Omental fat pad (tissue), 4 donors: ENCODE measurements around the gene TRIM21. TPM values are rescaled to one million over a fixed set of nuclear protein-coding genes. Genes with fewer than 3 reads are reported as not detected.
"Not testable (repeated sequence)": the region's sequence is repeated elsewhere in the genome, so short reads cannot be mapped to it uniquely, and the experiment has no call there.

Experiments
- ATAC-seq: fragments of 150-250 bp; one replicate; pipeline ENCODE4 v1.9.1; 2016; ENCODE audit warnings: mild to moderate bottlenecking, moderate library complexity; ENCODE audit not compliant: low FRiP score
- DNase-seq: peaks from one replicate; pipeline ENCODE4 v3.0.0-alpha.2; 2019; ENCODE audit warnings: low spot score
- total RNA-seq, 4 donors: library from RNA; depleted of rRNA; stranded (reverse); fragments of >200 nt; gene quantifications; one replicate each; pipeline ENCODE4 v1.1.0, GENCODE V29; 2016
- TF ChIP-seq, protein P1 (sequence below), 3 donors: fragments of 450-650 bp; IDR thresholded peaks; one replicate each; pipeline ENCODE4 v1.5.1; 2016 to 2017; ENCODE audit warnings: antibody characterized with exemption in 3 of 3, mild to moderate bottlenecking in 3 of 3, moderate library complexity in 2 of 3

TRIM21 gene
- total RNA-seq, 4 donors from 2014 or later: 14.1 to 30.6 (median 17.3) TPM

DNA sequence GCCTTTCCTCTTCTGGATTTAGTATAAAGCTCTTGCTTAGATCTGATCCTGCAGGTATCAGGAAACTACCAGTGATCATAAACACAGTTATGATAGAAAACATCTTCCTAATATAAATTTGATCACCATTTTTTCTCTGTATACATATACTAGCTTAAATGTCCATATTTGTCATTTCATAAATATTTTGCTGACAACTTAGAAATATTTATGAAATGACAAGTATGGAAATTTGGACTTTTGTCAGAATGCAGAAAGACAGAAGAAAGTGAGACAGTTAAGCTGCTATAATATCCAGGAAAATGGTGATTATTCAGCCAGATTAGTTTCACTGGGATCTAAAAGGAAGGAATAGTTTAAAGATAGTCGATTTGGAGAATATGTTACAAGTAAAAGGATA, 22.8 kb upstream of the TRIM21 start:
- TF ChIP-seq, protein P1, sequence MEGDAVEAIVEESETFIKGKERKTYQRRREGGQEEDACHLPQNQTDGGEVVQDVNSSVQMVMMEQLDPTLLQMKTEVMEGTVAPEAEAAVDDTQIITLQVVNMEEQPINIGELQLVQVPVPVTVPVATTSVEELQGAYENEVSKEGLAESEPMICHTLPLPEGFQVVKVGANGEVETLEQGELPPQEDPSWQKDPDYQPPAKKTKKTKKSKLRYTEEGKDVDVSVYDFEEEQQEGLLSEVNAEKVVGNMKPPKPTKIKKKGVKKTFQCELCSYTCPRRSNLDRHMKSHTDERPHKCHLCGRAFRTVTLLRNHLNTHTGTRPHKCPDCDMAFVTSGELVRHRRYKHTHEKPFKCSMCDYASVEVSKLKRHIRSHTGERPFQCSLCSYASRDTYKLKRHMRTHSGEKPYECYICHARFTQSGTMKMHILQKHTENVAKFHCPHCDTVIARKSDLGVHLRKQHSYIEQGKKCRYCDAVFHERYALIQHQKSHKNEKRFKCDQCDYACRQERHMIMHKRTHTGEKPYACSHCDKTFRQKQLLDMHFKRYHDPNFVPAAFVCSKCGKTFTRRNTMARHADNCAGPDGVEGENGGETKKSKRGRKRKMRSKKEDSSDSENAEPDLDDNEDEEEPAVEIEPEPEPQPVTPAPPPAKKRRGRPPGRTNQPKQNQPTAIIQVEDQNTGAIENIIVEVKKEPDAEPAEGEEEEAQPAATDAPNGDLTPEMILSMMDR (IDR thresholded peaks at IDR 0.05): no peak
- DNase-seq (no peak), ATAC-seq (no peak)

DNA sequence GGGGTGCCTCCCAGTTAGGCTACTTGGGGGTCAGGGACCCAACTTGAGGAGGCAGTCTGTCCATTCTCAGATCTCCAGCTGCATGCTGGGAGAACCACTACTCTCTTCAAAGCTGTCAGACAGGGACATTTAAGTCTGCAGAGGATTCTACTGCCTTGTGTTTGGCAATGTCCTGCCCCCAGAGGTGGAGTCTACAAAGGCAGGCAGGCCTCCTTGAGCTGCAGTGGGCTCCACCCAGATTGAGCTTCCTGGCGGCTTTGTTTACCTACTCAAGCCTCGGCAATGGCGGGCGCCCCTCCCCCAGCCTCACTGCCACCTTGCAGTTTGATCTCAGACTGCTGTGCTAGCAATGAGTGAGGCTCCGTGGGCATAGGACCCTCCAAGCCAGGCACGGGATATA, 12.7 kb upstream of the TRIM21 start:
- DNase-seq, ATAC-seq: not testable (repeated sequence)

DNA sequence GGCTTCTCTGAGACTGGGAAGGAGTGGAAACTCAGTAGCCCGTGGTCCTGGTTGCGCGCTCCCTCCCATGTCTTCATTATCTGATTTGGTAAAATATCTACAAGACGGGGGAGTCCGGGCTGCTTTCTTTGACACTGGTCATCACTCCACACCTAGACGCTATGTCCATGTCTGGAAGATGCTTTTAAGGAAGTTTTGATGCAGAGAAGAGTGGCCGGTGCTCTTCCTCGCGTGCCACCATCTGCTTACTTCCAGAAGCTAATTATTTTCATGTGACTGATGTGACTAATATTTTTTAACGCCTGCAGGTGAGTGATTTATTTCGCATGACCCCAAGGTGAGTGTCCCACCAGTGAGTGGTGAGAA, 339 bp upstream of the TRIM21 start:
- DNase-seq: no peak
- no peak for ATAC-seq
- TF ChIP-seq, protein P1 (IDR thresholded peaks at IDR 0.05): no peak

DNA sequence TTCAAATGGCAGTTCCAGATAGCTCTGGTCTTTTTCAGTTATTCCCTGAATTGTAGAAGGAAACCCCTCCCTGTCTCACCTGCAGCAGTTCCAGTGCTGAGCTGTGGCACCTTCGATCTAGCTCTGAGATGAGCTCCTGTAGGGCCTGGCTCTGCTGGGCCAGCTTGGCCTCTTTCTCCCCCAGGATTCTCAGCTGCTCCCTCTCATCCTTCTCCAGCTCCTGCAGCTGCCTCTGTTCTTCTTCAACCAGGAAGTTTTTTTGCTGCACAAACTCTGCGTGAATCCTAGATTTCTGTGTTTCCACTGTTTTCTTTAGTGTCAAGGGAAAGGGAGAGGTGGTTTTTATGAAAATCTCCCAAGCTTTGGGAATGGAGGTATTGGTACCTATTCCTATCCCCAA, 5.3 kb downstream of the TRIM21 start:
- ATAC-seq (no peak), DNase-seq (no peak)
- TF ChIP-seq, protein P1 (IDR thresholded peaks at IDR 0.05): no peak

DNA sequence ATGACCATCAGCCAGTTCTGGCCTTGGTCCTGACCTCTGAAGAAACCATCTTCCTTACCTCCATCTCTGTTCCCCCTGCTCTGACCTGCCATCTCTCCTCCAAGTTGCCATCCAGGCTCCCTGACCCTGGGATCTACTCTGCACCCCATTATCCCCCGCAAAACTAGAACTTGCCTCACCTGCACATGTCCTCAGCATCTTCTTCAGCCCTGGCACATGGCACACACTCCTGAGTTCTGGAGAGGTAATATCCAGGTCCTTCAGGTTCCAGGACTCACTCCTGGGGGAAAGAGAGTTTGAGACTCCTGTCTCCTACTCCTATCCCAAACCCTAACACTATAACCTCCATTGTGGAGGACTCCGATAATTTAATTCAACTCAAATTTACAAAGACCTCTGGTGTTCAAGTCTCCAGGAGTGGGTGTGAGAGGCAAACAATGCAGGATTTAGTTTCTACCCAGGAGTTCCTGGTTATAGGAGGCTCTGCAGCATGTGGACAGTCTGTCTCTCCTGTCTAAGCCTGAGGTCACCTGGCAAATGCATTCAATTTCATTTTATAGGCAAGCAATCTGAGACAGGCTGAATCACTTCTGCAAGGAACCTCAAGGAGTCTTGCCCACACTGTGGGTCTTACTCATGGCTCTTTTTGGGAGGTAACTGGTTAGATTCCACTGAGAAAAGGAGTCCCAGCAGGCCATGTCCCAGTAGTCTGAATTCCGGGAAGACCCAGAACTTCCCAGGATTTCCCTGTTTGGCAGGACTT, 7.3 kb downstream of the TRIM21 start:
- ATAC-seq (no peak), DNase-seq (no peak)
- TF ChIP-seq, protein P1 (IDR thresholded peaks at IDR 0.05): no peak

DNA sequence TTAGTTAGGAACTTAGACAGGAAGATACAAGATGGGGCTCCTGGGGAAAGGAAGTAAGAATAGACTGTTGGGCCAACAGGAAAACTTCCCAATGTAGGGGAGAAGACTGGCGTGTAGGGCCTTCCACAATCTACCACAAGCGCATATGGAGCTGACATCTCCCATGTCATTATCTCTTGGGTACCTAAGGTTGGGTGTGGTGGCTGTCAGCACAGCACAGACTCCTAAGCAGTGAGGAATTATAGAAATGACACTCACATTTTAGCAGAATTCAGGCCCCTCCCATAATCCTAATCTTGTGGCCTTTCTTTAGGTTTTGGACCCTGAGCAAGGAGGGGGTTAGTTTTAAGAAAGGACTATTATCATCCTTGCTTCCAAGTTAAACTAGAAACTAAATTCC, 11.6 kb downstream of the TRIM21 start:
- ATAC-seq (no peak), DNase-seq (no peak)
- TF ChIP-seq, protein P1 (IDR thresholded peaks at IDR 0.05): no peak

DNA sequence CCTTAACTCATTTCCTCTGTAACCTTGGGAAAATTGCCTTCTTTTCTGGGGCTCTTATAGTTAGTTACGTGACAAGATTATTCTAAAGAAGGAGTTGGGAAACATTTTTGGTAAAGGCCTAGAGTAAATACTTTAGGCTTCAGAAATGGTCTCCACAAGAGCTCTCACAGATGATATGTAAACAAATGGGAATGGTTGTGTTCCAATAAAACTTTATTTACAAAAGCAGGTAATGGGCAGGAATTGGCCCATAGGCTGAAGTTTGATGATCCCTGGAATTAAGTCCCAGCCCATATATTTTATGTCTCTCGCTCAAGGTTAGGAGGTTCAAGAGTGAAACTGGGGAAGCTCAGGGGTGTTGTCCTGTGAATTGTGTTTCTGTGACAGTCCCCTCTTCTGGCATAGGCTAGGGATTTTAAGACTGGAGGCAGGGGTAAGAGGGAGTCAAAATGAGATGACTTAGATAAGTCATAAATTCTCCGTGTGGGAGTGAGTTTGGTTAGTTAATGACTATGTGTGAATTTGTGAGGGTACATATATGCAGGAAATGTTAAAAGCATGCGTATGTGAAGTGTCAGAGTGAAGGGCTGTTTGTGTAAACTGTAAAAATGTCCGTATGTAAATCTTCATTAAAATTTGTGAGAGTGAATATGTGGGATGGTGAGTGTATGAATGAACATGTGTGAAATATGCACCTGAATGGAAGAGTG, 17.9 kb downstream of the TRIM21 start:
- ATAC-seq: no peak
- no peak for DNase-seq
- TF ChIP-seq, protein P1 (IDR thresholded peaks at IDR 0.05): no peak
